Choroid plexus epithelial cell (primary cell): Measurements from ENCODE around the gene OR12D2.

Source experiments
- DNase-seq: peaks from one replicate; pipeline ENCODE4 v3.0.0-alpha.2; 2010; ENCODE audit warnings: low read depth
- H3K4me3 ChIP-seq: 2 replicates; pipeline ENCODE4 v1.5.1; 2011; ENCODE audit warnings: low read depth, mild to moderate bottlenecking, control low read depth, low read length, moderate library complexity
- TF ChIP-seq, protein P1 (sequence below): conservative IDR thresholded peaks from 2 replicates; pipeline ENCODE4 v1.5.1; 2011; ENCODE audit warnings: low read depth, mild to moderate bottlenecking, control low read depth, inconsistent platforms, low read length, moderate library complexity

Gene OR12D2

DNA sequence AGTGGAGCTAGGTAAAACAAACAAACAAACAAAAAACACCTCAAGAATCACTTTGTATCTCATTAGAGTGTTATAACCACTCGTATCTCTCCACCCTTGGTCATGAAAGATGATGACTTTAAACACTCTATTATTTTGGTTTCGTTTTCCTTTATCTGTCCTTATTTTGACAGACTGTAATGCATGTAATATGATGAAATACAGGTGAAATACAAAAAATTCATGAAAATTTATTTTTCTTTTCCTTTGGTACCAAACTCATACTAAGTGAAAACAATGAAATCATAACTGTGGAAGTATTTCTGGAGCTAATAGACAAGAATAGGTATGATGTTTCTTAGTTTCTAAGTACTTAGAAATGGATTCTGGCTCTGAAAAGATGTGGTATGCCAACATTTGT, 4.1 kb downstream of the OR12D2 start:
- DNase-seq = no peak
- no peak overlapping the region for H3K4me3 ChIP-seq
- TF ChIP-seq, protein P1, sequence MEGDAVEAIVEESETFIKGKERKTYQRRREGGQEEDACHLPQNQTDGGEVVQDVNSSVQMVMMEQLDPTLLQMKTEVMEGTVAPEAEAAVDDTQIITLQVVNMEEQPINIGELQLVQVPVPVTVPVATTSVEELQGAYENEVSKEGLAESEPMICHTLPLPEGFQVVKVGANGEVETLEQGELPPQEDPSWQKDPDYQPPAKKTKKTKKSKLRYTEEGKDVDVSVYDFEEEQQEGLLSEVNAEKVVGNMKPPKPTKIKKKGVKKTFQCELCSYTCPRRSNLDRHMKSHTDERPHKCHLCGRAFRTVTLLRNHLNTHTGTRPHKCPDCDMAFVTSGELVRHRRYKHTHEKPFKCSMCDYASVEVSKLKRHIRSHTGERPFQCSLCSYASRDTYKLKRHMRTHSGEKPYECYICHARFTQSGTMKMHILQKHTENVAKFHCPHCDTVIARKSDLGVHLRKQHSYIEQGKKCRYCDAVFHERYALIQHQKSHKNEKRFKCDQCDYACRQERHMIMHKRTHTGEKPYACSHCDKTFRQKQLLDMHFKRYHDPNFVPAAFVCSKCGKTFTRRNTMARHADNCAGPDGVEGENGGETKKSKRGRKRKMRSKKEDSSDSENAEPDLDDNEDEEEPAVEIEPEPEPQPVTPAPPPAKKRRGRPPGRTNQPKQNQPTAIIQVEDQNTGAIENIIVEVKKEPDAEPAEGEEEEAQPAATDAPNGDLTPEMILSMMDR = no peak

DNA sequence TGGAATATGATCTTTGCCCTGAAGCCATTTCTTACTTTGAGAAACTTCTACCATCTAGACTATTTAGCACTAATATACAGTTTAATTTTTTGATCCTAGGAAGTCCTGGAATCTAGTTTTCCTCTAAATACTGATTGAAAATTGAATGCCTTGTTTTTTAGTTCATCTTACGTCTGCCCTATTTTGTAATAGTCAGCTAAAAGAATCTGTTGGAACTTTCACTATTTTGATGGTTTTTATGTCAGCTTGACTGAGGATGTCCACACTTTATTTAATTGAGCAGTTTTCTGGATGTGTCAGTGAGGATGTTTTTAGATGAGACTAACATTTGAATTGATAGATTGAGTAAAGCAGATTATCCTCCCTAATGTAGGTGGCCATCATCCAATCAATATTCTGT, 8.4 kb downstream of the OR12D2 start:
- no peak for DNase-seq
- TF ChIP-seq, protein P1 = no peak
- no peak overlapping the region for H3K4me3 ChIP-seq

DNA sequence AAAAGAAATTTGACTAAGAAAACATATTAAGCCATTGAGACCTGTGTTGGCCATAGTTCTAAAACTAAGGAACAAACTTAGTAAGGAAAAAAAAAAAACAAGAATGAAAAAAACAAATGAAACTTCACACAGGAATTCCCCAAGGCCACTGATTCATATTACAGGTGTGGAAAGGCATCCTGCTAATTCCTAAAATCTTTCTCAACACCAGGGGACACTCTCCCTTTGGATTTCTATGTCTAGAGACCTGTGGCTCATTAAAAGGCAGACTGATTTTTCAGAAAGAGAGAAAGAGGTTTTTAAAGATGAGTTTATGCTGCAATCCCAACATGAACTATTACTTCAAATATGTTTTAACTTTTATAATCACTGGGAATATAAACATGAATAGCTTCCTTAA, 19.2 kb downstream of the OR12D2 start, which contains the start of gene OR12D1:
OR12D1 (plus strand) TSS at position 341 of the 400 bp plus-strand sequence.
- DNase-seq = no peak
- H3K4me3 ChIP-seq = no peak within 1 kb of the TSS
- TF ChIP-seq, protein P1 = no peak

DNA sequence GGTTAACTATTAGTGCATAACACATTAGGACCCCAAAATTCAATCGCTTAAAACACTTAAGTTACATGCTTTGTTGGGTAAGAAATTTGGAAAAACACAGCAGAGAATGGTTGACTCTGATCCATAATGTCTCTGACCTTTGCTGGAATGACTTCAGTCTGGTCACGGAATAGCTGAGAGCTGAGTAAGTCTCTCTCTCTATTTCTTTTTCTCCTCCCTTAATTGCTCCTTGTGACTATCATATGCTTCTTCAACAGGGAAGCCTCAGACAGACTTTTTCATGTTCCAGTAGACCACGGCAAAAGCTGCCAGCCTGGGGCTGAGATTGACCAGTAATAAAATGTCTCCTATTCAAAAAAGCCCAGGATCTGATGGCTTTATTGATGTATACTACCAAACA, 24.1 kb downstream of the OR12D2 start:
- no peak overlapping the region for H3K4me3 ChIP-seq
- DNase-seq = no peak
- TF ChIP-seq, protein P1 = no peak

DNA sequence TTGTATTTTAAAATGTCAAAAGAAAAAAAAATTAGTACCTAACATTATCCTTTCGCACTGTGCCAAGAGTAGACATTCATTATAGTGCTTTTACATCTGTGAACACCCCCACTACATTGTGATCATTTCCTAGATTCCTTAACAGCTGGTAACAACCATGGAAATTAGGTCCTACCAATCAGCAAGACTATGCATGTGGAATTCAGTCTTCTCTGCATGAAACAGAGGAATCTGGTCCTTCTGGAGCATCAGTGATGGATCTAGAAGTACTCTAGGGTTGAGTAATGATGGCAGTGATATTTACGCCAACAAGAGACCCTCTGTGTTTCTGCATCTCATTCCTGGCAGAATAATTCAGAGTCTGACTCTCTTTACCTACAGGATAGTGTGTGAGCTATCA, 28.7 kb downstream of the OR12D2 start:
- TF ChIP-seq, protein P1 = no peak
- no peak overlapping the region for H3K4me3 ChIP-seq
- DNase-seq = no peak

DNA sequence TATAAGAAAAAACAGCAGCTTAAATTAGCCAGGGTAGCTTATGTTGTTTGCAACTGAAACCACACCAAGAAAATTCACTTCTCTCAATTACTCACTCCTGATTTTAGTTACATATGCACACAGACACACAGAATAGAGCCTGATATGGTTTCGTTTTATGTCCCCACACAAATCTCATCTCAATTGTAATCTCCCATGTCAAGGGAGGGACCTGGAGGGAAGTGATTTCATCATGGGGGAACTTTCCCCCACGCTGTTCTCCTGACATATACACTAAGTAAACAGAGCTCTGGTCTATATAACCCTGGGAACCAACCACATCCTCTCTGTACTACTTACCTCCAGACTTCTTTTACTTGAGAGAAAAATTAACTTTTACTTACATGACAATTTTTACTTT, 29.1 kb downstream of the OR12D2 start:
- TF ChIP-seq, protein P1 = no peak
- no peak overlapping the region for H3K4me3 ChIP-seq
- DNase-seq = no peak

DNA sequence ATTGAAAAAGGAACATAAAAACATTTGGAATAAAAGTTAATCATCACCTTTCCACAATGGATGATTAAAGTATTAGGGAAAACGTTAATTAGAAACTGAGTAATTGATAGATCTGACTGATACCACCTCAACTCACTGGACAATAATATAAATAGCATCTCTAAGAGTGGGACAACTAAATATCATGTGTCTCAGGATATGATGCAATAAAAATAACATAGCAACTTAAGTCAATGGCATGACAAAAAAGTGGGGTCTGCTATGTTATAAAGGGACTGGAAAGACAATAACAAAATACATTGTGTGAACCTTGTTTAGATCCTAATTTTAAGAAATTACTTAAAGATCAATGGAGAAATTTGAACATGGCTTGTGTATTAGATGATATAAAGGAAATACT, 29.6 kb downstream of the OR12D2 start:
- DNase-seq = no peak
- TF ChIP-seq, protein P1 = no peak
- no peak overlapping the region for H3K4me3 ChIP-seq
